ENCODE measurements around the gene ITPKC.

ITPKC gene

GRCh38 chr19:40716482-40717324 lies at the start of gene ITPKC, which contains the start of gene COQ8B:
Gene ITPKC (plus strand): TSS chr19:40717112. CDS start chr19:40717136, 24 bp downstream.
Gene COQ8B (minus strand): TSS chr19:40716886. CDS start chr19:40714632, 2,254 bp downstream.
- DNase-seq (ENCODE audit: low spot score): peak; percentile 98

GRCh38 chr19:40667602-40668001 lies 49.3 kb upstream of the ITPKC start:
- no peak for DNase-seq (ENCODE audit: low spot score)

DNA sequence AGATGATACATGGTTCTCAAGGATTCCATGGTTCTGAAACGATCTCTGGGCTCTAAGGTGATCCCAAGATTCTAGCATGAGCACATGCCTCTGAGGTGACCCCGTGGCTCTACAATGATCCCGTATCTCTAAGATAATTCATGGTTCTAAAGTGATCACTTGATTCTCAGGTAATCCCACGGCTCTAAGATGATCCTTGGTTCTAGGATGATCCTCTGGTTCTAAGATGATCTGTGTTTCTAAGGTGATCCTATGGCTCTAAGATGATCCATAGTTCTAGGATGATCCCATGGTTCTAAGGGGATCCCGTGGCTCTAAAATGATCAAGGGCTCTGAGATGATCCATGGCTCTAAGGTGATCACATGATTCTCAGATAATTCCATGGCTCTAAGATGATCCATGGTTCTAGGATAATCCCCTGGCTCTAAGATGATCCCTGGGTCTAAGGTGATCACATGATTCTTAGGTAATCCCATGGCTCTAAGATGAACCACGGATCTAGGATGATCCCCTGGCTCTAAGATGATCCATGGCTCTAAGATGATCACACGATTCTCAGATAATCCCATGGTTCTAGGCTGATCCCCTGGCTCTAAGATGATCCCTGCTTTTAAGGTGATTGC lies 47.8 kb upstream of the ITPKC start:
- no peak for DNase-seq (ENCODE audit: low spot score)

DNA sequence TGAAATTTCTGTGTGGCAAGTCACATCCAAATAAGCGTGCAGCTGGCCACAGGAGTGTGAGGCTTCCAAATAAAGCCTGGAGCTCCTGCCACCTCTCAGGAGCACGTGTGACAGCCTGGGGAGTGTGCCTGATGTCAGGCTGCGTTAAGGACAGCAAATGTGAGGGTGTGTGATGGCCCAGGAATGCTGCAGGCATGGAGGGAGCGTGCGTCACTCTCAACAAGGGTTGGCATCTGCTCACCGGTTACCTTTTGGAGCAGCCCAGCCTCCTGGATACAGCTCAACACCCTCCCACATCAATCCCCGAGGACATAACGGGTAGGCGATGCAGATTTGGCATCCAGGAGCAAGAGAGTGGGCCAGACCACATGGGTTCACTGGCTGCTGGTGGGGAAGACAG lies 45.5 kb upstream of the ITPKC start:
- DNase-seq (ENCODE audit: low spot score): no peak

DNA sequence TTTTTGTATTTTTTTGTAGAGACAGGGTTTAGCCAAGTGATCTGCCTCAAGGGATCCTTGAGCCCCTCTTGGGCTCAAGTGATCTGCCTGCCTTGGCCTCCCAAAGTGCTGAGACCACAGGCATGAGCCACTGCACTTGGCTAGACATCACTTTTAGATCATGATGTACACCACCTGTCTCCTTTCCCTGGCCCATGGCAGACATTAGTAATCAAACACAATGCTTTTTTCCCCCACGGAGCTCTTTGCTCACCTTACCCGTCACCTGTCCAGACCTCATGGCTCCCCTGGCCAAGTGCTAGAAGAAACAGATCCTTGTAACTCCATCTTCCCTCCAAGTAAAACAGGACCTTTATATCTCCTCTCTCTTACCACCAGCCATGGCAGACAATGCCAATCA lies 44.9 kb upstream of the ITPKC start:
- no peak for DNase-seq (ENCODE audit: low spot score)

GRCh38 chr19:40672573-40673299 lies 44.2 kb upstream of the ITPKC start:
- DNase-seq (ENCODE audit: low spot score): no peak

- DNase-seq (ENCODE audit: low spot score): no peak
These were observed 43.5 kb upstream of the ITPKC start for GRCh38 chr19:40673397-40673796.

- no peak for DNase-seq (ENCODE audit: low spot score)
These were observed 42.6 kb upstream of the ITPKC start for GRCh38 chr19:40674291-40674690.

GRCh38 chr19:40677156-40677555 lies 39.8 kb upstream of the ITPKC start:
- DNase-seq (ENCODE audit: low spot score): no peak

GRCh38 chr19:40681039-40681438 lies 35.9 kb upstream of the ITPKC start:
- DNase-seq (ENCODE audit: low spot score): no peak

- DNase-seq (ENCODE audit: low spot score): no peak
These were observed 34.4 kb upstream of the ITPKC start for GRCh38 chr19:40682431-40682964.

DNA sequence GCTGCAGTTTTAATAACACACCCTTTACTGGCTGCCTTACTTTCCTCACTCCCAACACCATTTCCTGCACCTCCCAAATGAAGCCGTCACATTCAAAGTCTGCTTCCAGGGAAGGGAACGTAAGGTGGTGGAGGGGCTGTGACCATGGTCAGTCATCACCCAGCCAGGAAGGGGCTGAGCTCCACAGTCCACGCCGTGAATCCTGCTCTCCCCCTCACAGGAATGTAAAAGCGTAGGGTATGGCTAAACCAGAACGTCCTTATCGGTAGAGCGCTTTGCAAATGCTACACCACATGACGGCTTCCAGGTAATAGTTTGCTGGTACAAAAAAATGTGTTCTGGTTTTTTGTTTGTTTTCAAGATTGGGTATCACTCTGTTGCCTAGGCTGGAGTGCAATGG lies 33.5 kb upstream of the ITPKC start:
- DNase-seq (ENCODE audit: low spot score): no peak

GRCh38 chr19:40684280-40684679 lies 32.6 kb upstream of the ITPKC start:
- no peak for DNase-seq (ENCODE audit: low spot score)

GRCh38 chr19:40685016-40685526 lies 31.8 kb upstream of the ITPKC start:
- no peak for DNase-seq (ENCODE audit: low spot score)

DNA sequence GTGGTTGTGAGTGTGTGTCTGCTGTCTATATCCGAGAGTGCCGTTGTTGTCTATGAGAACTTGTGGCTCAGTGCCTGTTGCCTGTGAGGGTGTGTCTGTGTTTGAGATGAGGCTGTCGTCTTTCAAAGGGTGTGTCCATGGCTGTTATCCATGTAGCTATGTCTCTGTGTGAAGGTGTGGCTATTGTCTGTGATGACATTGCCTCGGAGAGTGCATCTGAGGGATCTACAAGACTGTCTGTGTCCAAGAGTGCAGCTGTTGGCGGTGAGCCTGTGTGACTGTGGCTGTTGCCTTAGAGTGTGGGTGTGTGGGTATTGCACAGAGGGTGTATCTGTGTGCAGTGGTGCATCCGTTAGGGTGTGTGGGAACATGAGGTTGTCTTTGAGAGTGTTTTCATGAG lies 31.3 kb upstream of the ITPKC start:
- no peak for DNase-seq (ENCODE audit: low spot score)

- DNase-seq (ENCODE audit: low spot score): no peak
These were observed 29.9 kb upstream of the ITPKC start for GRCh38 chr19:40686882-40687524.

- no peak for DNase-seq (ENCODE audit: low spot score)
These were observed 29.3 kb upstream of the ITPKC start for GRCh38 chr19:40687525-40688016.

GRCh38 chr19:40688309-40688708 lies 28.6 kb upstream of the ITPKC start:
- no peak for DNase-seq (ENCODE audit: low spot score)

- DNase-seq (ENCODE audit: low spot score): no peak
These were observed 27.9 kb upstream of the ITPKC start for GRCh38 chr19:40688987-40689338.

GRCh38 chr19:40689339-40690049 lies 27.4 kb upstream of the ITPKC start:
- no peak for DNase-seq (ENCODE audit: low spot score)
